Natural killer cell (primary cell): ENCODE data around the gene IRF9. TPM values are rescaled to one million over a fixed set of nuclear protein-coding genes. Genes with fewer than 3 reads are reported as not detected.
A peak's percentile ranks its signal among the peaks of the same experiment; 100 is the strongest.

Source experiments
- ATAC-seq, 3 donors: fragments of 150-1000 bp in 2 of 3; fragments of 200-7000 bp in 1 of 3; cut with Tn5 transposase; 1 replicate in 1 of 3; 2 replicates in 2 of 3; pipeline ENCODE4 v1.10.0; 2021; ENCODE audit warnings: mild to moderate bottlenecking in 2 of 3, moderate library complexity in 2 of 3
- DNase-seq, 2 donors: peaks; one replicate each; pipeline versions ENCODE4 v3.0.0 to v3.0.0-alpha.2; 2013 to 2021; ENCODE audit warnings: mixed read lengths in 1 of 2
- H3K27ac ChIP-seq: one replicate; pipeline ENCODE4 v1.5.1; 2013; ENCODE audit warnings: mild to moderate bottlenecking, low read length
- H3K27me3 ChIP-seq: one replicate; pipeline ENCODE4 v1.6.1; 2013; ENCODE audit warnings: low read length; ENCODE audit not compliant: control insufficient read depth, insufficient read depth
- H3K36me3 ChIP-seq: one replicate; pipeline ENCODE4 v1.6.1; 2013; ENCODE audit warnings: low read length; ENCODE audit not compliant: control insufficient read depth, insufficient read depth
- H3K4me1 ChIP-seq: one replicate; pipeline ENCODE4 v1.6.1; 2013; ENCODE audit warnings: low read length; ENCODE audit not compliant: control insufficient read depth, insufficient read depth
- H3K4me3 ChIP-seq: one replicate; pipeline ENCODE4 v1.5.1; 2013; ENCODE audit warnings: low read length
- H3K9me3 ChIP-seq: one replicate; pipeline ENCODE4 v1.6.1; 2013; ENCODE audit warnings: low read length; ENCODE audit not compliant: control insufficient read depth, insufficient read depth
- H3K27ac Mint-ChIP-seq, 2 donors: one replicate each; pipeline ENCODE4 v1.8.0; 2022; ENCODE audit warnings: mild to moderate bottlenecking in 2 of 2, mixed read lengths in 2 of 2, moderate library complexity in 1 of 2
- H3K27me3 Mint-ChIP-seq, 2 donors: one replicate each; pipeline ENCODE4 v1.8.0; 2022; ENCODE audit warnings: low read depth in 2 of 2, mixed read lengths in 2 of 2
- H3K36me3 Mint-ChIP-seq: one replicate; pipeline ENCODE4 v1.8.0; 2022; ENCODE audit warnings: mixed read lengths
- H3K4me1 Mint-ChIP-seq, 2 donors: one replicate each; pipeline ENCODE4 v1.8.0; 2022; ENCODE audit warnings: mixed read lengths in 2 of 2
- H3K4me3 Mint-ChIP-seq: one replicate; pipeline ENCODE4 v1.8.0; 2022; ENCODE audit warnings: mild to moderate bottlenecking, moderate library complexity, mixed read lengths
- H3K9me3 Mint-ChIP-seq, 2 donors: one replicate each; pipeline ENCODE4 v1.8.0; 2022; ENCODE audit warnings: mixed read lengths in 2 of 2
- WGBS: methylation state at CpG from one replicate; pipeline ENCODE4 v1.1.7; 2013; ENCODE audit warnings: missing lambda C conversion rate; ENCODE audit not compliant: insufficient coverage; 5-methylcytosine and 5-hydroxymethylcytosine counted together
- intact Hi-C: fragments of 100-400 bp; cut with micrococcal nuclease; formaldehyde crosslinking; loops from one replicate; pipeline ENCODE4 v1.14.2; 2022
- total RNA-seq, 4 donors: library from RNA; stranded (reverse); fragments of 120-200 nt in 1 of 4; gene quantifications; one replicate each; pipeline versions ENCODE4 v1.2.3 to v1.2.4, GENCODE V29; 2013 to 2022
- TF ChIP-seq, protein P1 (sequence below): fragments of 200-600 bp; IDR thresholded peaks from one replicate; pipeline ENCODE4 v1.8.0; 2022; ENCODE audit warnings: antibody characterized with exemption

Gene IRF9
- total RNA-seq, 3 donors from 2014 or later (not counting 1 experiment from before 2014, with no cell fraction given): 178 to 348 (median 319) TPM

DNA sequence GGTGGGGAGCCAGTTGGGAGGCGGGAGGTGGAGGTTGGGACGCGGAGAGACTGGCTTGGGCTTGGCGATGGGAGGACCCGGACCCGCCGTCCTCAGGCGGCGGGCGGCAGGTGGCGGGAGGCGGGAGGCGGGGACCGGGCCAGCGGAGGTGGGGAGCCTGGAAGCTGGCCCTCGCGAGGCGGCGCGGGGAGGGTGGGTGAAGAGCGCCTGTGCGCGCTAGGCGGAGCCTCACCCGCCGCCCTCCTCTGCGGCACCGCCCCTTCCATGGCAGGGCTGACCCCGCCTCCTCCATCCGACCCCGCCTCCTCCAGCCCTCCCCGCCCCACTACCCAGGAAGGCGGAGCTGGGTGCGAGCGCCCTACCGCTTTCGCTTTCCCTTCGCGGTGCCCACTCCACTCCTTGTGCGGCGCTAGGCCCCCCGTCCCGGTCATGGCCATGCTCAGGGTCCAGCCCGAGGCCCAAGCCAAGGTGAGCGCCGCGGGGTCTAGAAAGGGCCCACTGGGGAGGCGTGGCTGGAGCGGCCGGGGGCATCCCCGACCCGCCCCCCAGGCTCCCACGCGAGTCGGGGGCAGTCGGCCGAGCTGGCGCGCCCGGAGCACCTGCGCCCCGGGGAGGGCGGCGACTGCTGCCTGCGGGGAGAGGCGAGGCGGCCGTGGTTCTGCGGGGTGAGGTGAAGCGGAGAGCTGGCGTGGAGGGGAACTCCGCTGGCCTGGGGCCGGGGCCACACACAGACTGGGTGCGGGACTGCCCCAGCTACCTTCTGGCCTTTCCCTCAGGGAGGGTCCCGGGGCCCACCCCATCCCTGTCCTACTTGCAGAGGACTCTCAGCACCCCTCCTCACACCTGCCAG lies 25.0 kb upstream of the IRF9 start, which contains the start of gene PSME1:
Gene PSME1 (plus strand): TSS at position 361 of the 850 bp plus-strand sequence. CDS start 69 bp downstream, at position 430.
- H3K27me3 ChIP-seq: no peaks in the 10 kb centered on the region
- Mint-ChIP-seq H3K4me3 (peak within 1 kb of the TSS; percentile 97), H3K9me3 (no peaks in the 10 kb centered on the region), H3K27me3 (no peaks in the 10 kb centered on the region), H3K27ac (peak within 1 kb of the TSS; percentile 91 to 94), H3K4me1 (peaks cover 37 to 39% of the 10 kb centered on the region in 2 donors), H3K36me3 (no peaks in the 10 kb centered on the region)
- TF ChIP-seq, protein P1, sequence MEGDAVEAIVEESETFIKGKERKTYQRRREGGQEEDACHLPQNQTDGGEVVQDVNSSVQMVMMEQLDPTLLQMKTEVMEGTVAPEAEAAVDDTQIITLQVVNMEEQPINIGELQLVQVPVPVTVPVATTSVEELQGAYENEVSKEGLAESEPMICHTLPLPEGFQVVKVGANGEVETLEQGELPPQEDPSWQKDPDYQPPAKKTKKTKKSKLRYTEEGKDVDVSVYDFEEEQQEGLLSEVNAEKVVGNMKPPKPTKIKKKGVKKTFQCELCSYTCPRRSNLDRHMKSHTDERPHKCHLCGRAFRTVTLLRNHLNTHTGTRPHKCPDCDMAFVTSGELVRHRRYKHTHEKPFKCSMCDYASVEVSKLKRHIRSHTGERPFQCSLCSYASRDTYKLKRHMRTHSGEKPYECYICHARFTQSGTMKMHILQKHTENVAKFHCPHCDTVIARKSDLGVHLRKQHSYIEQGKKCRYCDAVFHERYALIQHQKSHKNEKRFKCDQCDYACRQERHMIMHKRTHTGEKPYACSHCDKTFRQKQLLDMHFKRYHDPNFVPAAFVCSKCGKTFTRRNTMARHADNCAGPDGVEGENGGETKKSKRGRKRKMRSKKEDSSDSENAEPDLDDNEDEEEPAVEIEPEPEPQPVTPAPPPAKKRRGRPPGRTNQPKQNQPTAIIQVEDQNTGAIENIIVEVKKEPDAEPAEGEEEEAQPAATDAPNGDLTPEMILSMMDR: no peak
- peak; percentile 95 to 97 for DNase-seq
- peak; percentile 95 to 99 (median 97) for ATAC-seq
- H3K36me3 ChIP-seq: peaks cover 25% of the 10 kb centered on the region
- peaks cover 47% of the 10 kb centered on the region for H3K4me1 ChIP-seq
- no peaks in the 10 kb centered on the region for H3K9me3 ChIP-seq
- WGBS: 0% methylated on average over 75 of the region's 75 CpGs
- H3K4me3 ChIP-seq: peak within 1 kb of the TSS; percentile 82
- intact Hi-C loops: loop anchor here (1.0 to 10.0 kb wide), 3 partner anchors 11 to 1211 kb away; partner anchors contain the start of genes DCAF11, NRL, PRMT5 and RNF31
- peak within 1 kb of the TSS; percentile 93 for H3K27ac ChIP-seq

DNA sequence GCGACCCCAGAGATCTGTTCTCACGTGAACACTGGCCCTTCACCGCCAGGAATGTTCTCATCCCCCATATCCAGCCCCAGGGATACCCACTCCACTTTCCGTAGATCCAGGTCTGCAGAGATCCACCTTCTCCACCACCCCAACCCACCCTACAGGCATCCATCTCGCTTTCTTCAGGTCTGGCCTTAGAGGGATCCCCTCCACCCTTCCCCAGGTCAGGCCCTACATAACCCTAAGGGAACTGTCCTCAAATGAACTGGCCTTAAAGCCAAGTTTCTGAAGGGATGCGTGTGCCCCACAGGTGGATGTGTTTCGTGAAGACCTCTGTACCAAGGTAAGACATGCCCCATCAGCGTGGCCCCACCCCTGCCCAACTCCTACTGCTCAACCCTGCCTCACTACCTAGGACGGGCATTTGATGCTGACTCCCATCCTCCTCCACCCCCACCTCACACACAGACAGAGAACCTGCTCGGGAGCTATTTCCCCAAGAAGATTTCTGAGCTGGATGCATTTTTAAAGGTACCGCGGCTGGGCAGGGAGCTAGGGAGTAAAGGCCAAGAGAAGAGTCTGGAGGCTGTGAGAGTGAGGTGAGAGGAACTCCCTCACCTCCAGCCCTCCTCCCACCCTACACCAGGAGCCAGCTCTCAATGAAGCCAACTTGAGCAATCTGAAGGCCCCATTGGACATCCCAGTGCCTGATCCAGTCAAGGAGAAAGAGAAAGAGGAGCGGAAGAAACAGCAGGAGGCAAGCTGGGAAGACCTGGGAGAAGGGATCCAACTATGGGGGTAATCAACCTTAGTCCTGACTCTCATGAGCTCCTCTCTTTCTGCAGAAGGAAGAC lies 24.2 kb upstream of the IRF9 start:
- Mint-ChIP-seq H3K27ac (peak overlapping the region; percentile 91 to 94), H3K36me3 (no peaks in the 10 kb centered on the region), H3K4me3 (peak overlapping the region; percentile 97), H3K9me3 (no peaks in the 10 kb centered on the region), H3K27me3 (no peaks in the 10 kb centered on the region), H3K4me1 (peaks cover 39 to 46% of the 10 kb centered on the region in 2 donors)
- Histone ChIP-seq H3K4me1 (peaks cover 49% of the 10 kb centered on the region), H3K9me3 (no peaks in the 10 kb centered on the region), H3K27me3 (no peaks in the 10 kb centered on the region), H3K36me3 (peaks cover 25% of the 10 kb centered on the region), H3K27ac (peak overlapping the region; percentile 93), H3K4me3 (peak overlapping the region; percentile 82)
- ATAC-seq (no peak), DNase-seq (peak in 1 of 2 donors; percentile 25)
- intact Hi-C loops: loop anchor here (1.0 to 10.0 kb wide), 3 partner anchors 10 to 1212 kb away; partner anchors contain the start of genes DCAF11, NRL, PRMT5 and RNF31
- TF ChIP-seq, protein P1: no peak
- WGBS: 31% methylated on average over 11 of the region's 13 CpGs

DNA sequence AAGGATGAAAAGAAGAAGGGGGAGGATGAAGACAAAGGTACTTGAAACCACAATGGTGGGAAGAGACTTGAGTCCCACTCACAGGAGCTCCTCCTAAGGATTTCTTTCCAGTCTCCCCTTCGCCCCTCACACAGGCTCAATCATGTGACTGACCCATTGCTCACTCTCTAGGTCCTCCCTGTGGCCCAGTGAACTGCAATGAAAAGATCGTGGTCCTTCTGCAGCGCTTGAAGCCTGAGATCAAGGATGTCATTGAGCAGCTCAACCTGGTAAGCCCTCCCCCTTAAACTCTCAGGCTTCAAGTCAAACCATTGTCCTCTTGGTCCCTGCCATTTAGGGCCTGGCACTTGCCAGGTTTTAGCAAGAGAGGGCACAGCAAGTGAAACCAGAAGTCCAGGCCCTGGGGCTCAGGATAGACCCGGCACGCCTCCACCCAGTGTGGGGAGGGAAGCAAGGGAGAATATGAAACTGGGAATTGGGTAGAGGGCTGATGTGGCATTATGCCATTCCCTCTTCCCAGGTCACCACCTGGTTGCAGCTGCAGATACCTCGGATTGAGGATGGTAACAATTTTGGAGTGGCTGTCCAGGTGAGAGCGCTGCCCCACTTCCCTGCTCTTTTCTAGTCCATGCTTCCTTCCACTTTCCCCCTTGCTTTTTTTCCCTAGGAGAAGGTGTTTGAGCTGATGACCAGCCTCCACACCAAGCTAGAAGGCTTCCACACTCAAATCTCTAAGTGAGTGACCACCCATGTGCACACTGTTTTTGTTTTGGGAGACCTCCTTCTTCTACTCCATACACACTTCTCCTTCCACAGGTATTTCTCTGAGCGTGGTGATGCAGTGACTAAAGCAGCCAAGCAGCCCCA lies 23.3 kb upstream of the IRF9 start:
- 90% methylated on average over 8 of the region's 8 CpGs for whole genome bisulfite sequencing
- Histone ChIP-seq H3K4me3 (no peak overlapping the region), H3K4me1 (peaks cover 46% of the 10 kb centered on the region), H3K9me3 (no peaks in the 10 kb centered on the region), H3K27ac (peak overlapping the region; percentile 93), H3K36me3 (peaks cover 25% of the 10 kb centered on the region), H3K27me3 (no peaks in the 10 kb centered on the region)
- no peaks in the 10 kb centered on the region for H3K27me3 Mint-ChIP-seq
- intact Hi-C loops: loop anchor here (10.0 kb wide), 1 partner anchor 1213 kb away; the partner anchor contains the start of gene PRMT5
- ATAC-seq (no peak), DNase-seq (no peak)
- TF ChIP-seq, protein P1: no peak
- H3K36me3 Mint-ChIP-seq: no peaks in the 10 kb centered on the region
- H3K4me3 Mint-ChIP-seq: peak overlapping the region; percentile 61
- H3K4me1 Mint-ChIP-seq: peaks cover 42 to 51% of the 10 kb centered on the region in 2 donors
- peak overlapping the region; percentile 91 to 94 for H3K27ac Mint-ChIP-seq
- H3K9me3 Mint-ChIP-seq: no peaks in the 10 kb centered on the region
